GM21526 (cell line): ENCODE data around the gene A1CF.
"Not testable (repeated sequence)": the region's sequence is repeated elsewhere in the genome, so short reads cannot be mapped to it uniquely, and the experiment has no call there.

Experiments
- ATAC-seq: cut with Tn5 transposase; IDR thresholded peaks from one replicate; pipeline ENCODE4 v1.9.1; 2021; ENCODE audit warnings: moderate library complexity; ENCODE audit not compliant: unreplicated experiment, low FRiP score

The A1CF gene, protein sequence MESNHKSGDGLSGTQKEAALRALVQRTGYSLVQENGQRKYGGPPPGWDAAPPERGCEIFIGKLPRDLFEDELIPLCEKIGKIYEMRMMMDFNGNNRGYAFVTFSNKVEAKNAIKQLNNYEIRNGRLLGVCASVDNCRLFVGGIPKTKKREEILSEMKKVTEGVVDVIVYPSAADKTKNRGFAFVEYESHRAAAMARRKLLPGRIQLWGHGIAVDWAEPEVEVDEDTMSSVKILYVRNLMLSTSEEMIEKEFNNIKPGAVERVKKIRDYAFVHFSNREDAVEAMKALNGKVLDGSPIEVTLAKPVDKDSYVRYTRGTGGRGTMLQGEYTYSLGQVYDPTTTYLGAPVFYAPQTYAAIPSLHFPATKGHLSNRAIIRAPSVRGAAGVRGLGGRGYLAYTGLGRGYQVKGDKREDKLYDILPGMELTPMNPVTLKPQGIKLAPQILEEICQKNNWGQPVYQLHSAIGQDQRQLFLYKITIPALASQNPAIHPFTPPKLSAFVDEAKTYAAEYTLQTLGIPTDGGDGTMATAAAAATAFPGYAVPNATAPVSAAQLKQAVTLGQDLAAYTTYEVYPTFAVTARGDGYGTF

DNA sequence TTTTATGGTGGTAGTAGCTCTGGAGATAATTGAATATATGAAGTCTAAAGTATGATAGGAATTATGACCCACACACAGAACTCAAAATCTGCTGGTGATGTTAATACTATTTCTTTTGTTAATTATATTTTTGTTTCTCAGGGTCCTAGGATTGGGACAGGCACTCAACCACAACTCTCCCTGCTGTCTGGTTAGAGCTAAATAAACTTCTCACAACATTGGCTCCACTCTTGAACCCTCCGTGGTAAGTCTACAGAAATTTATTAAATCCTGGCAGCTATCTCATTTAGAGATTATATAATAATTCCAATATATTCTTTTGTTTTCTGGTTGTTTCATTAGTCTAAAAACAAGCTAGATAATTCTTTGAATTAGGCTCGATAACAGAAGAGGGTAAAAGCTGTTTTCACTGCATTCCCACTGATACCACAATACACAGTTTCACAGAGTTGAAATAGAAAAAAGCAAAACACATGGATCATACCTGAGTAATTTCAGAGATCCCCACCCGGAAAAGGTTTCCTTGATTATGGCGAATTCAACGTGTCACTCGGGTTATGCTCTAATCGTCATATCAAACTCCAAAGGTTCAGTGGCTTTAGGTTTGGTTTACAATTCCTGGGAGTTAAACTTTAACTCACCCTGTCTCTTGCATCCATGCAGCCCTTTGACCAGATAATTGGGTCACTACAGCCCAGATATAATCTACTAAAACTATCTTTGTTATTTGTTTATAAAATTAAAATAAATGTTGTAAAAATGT is at the start of gene A1CF:
Gene A1CF (minus strand): TSS at position 531 of the 763 bp plus-strand sequence. CDS start 25,687 bp downstream, outside the sequence.
- ATAC-seq, result no peak

DNA sequence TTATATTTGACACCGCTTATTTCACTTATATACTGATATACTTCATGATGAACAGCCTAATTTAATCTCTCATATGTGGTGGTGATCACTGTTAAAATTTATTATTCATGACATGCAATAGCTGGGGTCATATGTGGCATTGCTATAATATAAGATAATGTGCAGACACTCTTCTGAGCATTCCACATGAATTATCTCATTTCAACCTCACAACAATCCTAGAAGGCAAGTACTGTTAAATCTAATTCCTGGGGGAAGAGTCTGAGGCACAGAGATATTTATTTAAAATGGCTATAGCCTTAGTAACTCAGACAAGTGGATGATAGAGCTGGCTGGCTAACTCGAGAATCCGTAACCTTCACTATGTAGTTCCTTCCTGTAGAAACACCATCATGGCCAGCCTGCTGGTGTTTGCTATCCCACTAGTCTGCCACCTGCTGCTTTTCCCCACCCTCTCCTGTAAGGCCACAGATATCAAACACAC is 46.6 kb upstream of the A1CF start:
- no peak for ATAC-seq

DNA sequence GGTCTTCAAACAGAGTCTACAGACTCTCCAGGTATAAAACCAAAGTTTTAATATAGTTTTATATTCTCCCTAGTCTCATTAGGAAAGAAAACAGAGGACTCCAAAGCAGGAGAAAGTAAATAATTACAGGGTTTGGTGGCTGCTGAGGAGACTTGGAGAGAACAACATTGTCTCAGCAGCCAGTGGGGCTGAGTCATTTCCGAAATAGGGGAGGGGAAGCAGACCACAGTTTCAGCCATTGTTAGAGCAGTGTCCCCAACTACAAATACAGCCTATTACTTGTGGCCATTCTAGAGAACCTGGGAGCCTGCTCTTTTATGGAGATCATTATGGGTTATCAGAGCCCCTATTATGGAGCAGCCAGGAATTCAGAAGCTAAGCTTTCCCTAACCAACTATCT is 44.2 kb upstream of the A1CF start:
- ATAC-seq, result no peak

DNA sequence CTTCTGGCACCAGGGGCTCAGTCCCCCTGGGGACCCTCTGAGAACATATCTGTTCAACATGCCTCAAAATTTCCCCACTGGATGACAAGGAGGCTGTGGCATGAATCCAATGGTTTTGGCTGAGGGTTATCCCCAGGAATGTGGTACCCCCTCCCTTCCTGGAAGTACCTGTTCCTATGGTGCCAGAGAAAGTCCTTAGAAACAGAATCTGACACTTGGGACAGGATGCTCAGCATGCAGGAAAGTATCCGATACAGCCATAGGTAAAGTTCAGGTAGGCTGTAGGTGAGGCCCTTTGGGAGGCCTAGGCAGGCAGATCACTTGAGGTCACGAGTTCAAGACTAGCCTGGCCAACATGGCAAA is 42.7 kb upstream of the A1CF start:
- ATAC-seq, result no peak

DNA sequence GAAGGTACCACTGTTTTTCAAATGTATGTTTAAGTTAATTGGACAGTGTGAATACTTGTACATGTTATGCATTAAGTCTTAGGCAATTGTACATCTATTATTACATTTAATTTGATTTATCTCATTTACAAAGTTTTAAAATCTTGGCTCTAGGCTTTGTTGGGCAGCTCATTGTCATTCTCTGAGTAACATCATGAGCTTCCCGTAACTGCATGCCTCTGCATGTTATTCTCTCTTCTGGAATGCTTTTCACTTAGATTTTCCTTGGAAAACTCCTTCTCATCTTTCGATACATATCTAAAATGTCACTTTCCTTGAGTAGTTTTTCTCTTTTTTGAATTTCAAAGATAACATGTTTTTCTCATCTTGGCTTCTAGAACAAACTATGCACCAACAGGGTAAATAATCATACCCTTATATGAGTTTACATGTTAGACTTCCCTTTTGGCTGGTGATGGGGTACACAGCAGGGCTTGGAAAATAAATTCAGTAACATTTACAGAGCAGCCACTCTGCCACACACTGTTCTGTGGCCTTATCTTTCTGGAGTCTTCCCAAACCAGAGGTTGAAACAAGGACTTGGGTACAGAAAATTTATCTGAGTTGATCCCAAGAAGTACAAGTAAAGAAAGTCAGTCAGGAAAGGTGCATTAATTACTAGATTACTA is 42.2 kb upstream of the A1CF start:
- no peak for ATAC-seq

DNA sequence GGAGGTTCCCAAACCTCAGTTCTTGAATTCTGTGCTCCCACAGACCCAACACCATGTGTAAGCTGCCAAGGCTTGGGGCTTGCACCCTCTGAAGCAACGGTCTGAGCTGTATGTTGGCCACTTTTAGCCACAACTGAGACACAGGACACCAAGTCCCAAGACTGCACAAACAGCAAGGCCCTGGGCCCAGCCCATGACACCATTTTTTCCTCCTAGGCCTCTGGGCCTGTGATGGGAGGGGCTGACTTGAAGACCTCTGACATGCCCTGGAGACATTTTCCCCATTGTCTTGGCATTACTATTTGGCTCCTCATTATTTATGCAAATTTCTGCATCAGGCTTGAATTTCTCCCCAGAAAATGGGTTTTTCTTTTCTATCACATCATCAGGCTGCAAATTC is 38.0 kb upstream of the A1CF start:
- ATAC-seq, result not testable (repeated sequence)

DNA sequence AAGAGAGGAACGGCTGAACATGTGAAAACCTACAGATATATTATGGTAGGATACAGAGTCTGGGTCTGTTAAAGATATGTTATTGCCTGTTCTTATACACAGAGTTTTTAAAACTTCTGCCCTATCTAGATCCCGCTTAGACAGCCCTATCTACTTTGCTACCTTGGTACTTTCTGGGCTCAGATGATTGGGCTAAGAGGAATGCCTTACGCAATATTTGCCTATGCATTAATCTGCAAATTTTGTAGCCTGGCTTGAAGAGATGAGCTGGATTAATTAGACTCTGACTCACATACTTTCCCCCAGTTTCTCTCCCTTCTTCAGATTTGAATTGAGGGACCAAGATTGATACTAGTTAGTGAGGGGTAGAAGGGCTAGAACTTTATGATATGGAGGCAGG is 33.6 kb upstream of the A1CF start:
- ATAC-seq, result no peak

DNA sequence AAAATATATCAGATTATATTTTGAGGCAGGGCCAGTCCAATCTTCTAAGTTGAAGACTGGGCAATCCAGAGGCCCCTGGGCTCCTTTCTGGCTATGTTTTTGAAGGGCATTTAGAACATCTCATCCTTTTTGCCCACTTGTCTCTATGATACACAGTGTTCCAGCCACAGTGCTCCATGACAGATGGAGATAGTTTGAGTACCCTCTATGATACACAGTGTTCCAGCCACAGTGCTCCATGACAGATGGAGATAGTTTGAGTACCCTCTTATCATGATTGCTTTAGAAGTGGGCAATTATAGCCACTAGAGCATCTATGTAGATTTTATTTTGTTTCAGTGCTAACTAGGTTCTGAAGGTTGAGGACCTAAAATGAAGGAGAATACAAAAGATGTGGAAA is 33.1 kb upstream of the A1CF start:
- no peak for ATAC-seq

DNA sequence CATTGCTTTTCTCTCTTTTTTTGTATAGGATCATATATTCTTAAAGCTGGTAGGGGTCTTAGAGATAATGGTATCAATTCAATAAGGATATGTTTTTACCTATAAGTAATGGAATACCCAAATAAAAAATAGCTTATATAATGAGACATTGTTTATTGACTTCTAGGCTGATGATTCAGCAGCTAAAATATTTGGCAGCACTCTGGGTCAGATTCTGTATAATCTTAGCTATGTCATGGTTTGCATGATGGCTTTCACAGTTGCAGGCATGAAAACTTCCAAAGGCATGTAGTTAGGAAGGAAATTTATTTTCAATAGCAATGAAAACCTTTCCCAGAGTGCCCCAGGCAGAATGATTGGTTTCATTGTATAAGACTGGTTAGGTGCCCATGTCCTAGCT is 32.1 kb upstream of the A1CF start:
- no peak for ATAC-seq

DNA sequence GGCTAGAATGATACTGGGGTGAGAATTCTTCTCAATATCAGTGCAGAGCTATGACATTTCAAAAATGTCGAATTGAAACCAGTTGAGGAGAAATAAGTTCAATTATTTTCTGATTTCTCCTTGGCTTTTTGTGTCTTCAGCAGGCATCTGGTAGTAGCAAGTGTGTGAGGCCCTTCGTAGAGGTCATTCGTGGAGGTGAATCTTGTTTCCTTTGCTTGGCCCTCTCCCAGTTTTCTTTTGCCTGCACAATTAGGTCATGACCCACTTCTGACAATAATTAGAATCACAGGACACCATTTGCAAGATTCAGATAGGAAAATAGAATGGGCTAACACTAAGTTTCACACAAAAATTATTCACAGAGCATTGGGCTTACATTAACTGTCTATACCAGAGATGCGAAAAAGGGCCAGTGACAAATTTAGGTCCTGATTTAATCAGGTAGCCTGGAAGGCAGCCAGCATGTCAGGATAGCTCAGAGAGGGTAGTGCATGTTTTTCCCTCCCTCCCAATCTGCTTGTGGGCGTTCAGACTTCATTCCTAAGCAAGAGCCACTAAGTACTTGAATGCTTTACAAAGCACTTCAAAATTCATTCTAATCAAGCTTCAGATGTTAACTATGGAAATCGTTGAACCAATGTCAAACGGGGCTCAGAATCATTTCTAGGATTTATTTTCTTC is 24.0 kb upstream of the A1CF start:
- ATAC-seq, result no peak

DNA sequence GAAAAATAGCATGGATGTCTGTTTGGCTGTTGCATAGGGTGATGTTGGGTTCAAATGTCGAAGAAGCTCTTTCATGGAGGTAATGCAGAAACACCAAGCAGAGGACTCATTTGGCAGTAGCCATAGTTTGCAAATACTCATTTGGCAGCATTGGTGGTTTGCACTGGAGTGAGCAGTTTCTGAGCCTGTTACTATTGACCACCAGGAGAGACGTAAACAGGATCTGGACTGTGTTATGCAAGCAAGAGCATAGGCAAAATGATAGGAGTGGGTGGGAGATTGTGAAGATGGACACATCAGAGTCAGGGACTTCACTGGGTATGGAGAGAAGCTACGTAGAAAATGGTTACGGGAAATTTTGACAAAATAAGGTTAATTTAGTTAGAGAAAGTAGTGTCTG is 22.9 kb upstream of the A1CF start:
- no peak for ATAC-seq

DNA sequence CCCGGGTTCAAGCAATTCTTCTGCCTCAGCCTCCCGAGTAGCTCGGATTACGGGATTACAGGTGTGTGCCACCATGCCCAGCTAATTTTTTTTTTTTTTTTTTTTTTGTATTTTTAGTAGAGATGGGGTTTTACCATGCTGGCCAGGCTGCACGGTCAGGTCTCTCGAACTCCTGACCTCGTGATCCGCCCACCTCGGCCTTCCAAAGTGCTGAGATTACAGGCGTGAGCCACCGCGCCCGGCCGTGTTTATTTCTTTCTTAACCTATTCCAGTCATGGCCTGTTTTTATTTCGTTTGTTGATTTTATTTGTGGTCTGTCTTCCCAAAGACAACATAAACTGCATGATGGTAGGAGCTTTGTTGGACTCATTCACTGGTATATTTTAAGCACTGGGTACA is 20.4 kb upstream of the A1CF start:
- not testable (repeated sequence) for ATAC-seq

DNA sequence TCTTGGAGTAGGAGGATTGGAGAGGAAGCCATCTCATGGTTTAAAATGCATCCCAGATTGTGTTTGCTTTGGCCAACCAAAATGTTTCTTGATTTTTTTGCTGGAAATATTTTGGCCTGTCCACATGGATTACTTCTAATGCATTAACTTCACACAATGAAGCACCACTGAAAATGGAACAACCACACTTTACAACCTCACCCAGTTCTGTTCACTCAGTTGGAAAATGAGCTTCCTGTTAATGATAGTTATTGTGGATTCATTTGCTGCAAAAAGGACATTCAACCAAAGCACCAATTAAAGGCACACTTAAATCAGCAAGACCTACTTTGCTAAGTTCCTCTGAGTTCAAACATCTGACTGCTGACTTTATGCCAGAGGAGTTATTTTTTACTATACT is 11.3 kb upstream of the A1CF start:
- ATAC-seq, result no peak

DNA sequence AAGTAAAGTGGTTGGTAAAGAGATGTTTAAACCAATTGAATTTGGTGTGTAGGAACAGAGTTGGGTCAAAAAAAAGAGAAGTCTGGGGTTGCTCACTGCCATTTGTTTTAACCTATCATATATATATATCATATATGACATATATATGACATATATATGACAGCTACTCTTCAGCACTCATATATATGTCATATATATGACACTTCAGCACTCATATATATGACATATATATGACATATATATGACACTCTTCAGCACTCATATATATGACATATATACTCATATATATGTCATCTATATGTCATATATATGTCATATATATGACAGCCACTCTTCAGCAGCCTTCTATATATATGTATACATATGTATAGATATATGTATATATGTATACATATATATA is 8.9 kb upstream of the A1CF start:
- no peak for ATAC-seq

DNA sequence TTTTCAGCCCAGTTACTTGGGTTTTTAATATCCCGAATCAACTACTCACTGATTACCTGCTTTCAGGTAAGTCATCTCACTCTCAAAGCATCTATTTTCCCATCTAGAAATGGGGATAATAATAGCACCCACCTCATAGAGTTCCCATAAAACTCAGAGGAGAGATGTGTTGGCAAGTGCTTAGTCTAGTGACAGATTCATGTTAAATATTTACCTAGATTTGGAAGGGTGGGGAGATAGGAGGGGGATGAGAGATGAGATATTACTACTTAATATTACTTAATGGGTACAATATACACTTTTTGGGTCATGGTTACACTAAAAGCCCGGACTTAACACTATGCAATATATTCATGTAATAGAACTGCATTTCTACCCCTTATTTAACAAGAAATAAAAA is 7.0 kb upstream of the A1CF start:
- no peak for ATAC-seq

DNA sequence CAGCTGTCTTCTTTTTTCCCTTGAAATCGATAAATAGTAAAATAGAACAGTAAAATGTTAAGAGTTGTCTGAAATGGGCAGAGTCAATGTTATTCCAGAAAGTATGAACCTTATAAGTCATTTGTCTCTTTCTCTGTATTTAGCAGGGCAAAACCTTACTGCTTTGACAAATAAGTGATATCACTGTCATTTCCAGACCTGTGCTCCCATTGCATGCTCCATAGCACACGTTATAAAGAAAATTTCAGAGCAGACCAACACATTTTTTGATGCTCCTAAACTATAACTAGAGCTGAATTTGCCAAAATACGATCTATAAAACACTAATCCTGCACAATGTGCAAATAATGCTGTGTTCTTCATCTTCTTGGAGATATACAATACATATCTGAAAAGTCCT is 1.1 kb downstream of the A1CF start:
- no peak for ATAC-seq

DNA sequence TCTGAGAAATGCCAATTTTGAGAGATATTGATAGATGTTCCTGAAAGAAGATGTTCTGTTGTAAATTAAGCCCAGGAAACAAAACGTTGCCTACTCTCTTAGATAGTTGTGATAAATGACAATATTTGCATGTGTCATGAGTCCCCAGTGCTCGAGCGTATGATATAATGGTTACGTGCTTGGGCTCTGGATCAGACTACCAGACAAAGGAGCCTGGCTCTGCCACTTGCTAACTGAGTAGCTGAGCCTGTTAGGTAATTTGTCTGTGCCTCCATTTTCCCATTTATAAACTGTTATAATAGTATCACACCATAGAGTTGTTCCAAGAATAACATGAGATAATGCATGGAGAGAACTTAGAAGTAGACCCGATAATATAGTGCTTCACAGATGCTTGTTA is 1.8 kb downstream of the A1CF start:
- no peak for ATAC-seq

DNA sequence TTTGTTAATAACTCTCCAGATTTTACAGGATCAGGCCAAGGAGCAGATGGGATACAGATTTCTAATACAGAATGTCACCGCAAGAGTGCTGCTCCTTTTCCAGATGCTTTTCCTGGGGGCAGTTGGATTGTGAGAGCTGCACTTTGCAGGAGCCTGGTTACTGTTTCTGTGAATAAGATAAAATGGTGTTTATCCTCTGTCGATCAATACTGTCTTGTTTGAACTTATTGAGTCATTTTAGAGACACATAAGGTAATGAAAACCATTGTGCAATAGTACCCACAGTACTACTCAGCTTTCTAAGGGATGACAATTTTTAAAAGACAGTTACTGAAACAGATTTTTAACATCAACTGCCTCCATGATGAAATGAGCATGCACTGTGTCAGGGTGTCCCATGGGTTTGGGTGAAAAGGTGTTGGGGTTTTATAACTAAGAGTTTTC is 2.9 kb downstream of the A1CF start:
- ATAC-seq, result no peak

DNA sequence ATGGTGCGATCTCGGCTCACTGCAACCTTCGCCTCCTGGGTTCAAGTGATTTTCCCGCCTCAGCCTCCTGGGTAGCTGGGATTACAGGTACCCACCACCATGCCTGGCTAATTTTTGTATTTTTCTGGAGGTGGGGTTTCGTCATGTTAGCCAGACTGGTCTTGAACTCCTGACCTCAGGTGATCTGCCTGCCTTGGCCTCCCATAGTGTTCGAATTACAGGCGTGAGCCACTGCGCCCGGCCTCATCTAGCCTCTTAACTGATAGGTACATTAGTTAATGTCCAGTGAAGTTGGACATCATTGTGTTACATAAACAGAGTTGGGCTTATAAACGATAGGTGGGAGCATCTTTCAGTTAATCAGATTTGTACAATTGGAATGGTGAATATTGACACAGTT is 4.4 kb downstream of the A1CF start:
- ATAC-seq, result not testable (repeated sequence)

DNA sequence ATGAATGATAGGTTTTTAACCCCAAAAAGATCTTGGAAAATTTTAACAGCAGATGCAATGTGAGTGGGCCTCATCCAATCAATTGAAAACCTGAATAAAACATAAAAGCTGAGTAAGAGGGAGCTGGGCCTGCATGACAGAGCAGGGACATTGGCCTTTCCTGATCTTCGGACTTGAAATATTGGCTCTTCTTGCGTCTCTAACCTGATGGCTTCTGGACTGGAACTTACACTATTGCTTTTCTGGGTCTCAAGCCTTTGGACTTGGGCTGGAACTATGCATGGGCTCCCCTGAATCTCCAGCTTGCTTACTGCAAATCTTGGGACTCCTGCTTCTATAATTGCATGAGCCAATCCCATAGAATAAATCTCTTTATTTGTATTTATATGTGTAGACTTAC is 9.0 kb downstream of the A1CF start:
- no peak for ATAC-seq
